HG03521 (cell line): ENCODE measurements around the gene GSTCD.
"Not testable (repeated sequence)": the region's sequence is repeated elsewhere in the genome, so short reads cannot be mapped to it uniquely, and the experiment has no call there.

Source experiments
- ATAC-seq: cut with Tn5 transposase; IDR thresholded peaks from one replicate; pipeline ENCODE4 v1.9.1; 2021; ENCODE audit warnings: mild to moderate bottlenecking, moderate library complexity; ENCODE audit not compliant: unreplicated experiment

The GSTCD gene

DNA sequence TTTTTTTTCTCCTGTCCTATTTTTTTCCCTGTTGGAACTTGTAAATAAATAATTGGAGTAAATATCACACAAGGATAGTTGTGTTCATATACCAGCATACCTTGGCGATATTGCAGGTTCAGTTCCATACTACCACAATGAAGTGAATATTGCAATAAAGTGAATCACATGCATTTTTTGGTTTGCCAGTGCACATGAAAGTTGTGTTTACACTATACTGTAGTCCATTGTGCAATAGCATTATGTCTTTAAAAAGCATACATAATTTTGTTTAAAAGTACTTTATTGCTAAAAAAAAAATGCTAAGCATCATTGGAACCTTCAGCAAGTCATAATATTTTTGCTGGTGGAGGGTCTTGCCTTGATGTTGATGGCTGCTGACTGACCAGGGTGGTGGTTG lies 88.6 kb downstream of the GSTCD start:
- no peak for ATAC-seq

DNA sequence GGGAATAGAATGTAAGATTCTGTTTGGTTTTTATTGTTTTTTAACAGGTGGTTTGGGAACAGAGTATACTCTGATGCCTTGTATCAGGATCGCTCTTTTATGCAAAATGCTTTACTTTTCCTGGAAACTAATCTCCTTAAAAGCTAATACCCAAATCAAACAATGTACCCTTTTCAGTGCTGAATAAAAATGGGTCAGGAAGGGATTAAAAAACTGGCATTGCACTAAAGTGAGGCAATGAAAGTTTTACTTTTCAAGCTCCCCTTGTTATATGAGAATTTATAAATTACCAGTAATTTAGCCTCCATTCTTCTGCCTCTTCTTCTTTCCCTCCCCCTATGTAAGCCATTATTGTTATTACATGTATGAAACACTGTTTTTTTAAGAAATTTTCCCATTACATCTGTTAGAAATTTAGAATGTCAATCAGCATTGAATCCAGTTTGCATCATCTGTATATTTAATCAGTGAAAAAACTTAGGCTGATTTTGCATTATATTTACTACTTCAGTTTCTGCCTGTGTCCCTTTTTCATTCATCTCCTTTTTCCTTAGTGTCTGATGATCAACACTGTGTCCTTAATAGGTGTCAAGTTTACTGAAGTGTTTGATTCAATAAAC lies 97.0 kb downstream of the GSTCD start:
- no peak for ATAC-seq

- ATAC-seq = no peak
These were observed 98.9 kb downstream of the GSTCD start for GRCh38 chr4:105807496-105807895.

DNA sequence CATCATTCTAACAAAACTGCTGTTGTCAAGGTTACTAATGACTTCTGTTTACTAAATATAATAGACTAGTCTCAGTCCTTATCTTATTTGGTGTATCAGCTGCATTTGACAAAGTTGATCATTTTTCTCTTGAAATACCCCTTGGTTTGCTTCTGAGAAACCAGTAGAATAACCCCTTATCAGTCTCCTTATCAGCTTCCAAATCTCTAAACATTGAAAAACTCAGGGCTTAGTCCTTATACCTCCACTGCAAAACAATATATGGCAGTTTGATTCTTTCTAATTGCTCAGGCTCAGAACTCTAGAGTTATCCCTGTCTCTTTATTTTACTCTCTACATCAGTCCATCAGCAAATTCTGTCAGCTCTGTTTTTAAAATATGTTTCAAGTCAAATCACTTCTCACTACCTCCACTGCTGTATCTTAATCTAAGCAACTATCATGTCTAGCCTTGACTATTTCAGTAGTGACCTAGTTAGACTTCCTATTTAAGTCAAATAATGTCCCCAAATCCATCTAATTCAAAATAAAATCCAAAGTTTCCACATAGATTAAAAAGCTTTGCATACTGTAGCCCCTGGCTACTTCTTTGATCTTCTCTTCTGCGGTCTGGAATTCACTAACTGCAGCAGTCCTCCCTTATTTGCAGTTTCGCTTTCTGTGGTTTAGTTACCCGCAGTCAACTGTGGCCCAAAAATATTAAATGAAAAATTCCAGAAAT lies 99.6 kb downstream of the GSTCD start:
- ATAC-seq = no peak

GRCh38 chr4:105808750-105809041 lies 100.1 kb downstream of the GSTCD start:
- ATAC-seq = no peak

GRCh38 chr4:105815701-105816100 lies 107.1 kb downstream of the GSTCD start:
- ATAC-seq = no peak

- ATAC-seq = no peak
These were observed 113.5 kb downstream of the GSTCD start for GRCh38 chr4:105822061-105822460.

DNA sequence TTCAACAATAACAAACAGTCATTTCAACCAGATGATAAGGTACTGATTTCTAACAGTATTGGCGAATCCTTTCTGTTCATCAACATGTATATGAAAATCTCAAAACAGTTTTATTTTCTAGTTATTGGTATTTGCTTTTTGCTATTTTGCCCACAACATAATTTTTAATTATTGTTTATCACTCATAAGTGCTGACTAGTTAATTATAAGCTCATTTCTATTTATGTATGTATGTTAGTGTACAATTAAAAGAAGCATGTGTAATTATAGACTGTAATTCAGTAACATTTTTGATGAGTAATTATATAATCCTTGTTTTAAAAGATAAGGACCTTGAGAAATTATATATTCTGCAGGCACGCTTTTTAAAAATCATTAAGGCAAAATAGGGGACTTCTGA lies 119.5 kb downstream of the GSTCD start:
- ATAC-seq = no peak

DNA sequence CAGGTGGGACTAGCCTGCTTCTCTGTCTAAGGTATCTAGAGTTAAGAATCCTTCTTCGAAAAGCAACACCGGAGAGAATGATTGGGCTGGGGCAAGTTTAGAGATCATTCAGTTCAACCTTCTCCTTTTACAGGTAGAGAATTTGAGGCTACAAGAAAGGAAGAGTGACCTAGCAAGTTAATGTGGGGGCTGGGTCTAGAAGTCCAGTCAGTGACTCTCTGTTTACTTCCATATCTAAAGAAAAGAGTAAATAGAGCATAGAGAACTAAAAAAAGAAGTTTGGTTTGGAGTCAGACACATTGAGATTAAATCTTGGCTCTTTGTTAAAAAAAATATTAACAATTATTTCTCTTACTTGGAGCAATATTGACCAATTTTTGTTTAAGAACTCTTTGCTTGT lies 122.6 kb downstream of the GSTCD start:
- no peak for ATAC-seq

DNA sequence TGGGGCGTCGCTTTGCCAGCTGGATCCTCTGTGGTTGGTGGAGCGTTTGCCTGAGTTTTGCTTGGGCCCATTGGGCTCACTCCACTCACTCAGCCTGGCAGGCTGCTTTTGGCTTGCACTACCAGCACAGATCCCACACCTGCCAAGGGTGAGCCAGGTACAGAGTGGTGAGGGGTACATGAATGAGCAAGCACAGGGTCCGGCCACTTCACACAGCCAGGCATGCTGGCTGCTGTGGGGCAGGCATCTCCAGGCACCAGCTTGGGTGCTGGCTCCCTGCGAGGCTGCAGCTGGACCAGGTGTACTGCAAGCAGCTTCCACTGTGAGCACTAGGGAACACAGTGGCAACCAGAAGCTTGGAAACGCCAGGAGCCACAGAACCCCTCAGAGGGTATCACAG lies 126.6 kb downstream of the GSTCD start:
- no peak for ATAC-seq

- ATAC-seq = no peak
These were observed 128.0 kb downstream of the GSTCD start for GRCh38 chr4:105836537-105836936.

DNA sequence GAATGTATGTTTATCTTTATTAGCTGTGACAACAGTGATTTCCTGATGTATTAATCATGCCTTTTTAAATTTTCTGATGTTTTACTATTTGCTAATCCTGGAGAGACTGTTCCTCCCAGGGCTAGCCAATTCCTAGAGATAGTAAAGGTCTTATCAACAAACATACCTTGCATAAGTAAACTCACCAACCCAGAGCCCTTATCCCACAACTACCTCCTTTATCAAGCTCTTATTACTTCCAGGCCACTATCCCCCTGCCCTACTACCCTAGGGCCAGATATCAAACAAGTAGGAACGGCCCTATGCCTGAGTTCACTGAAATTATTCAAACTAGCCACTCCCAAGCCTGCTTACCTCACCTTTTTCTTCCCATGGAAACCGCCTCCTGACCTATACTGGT lies 128.5 kb downstream of the GSTCD start:
- ATAC-seq = no peak

DNA sequence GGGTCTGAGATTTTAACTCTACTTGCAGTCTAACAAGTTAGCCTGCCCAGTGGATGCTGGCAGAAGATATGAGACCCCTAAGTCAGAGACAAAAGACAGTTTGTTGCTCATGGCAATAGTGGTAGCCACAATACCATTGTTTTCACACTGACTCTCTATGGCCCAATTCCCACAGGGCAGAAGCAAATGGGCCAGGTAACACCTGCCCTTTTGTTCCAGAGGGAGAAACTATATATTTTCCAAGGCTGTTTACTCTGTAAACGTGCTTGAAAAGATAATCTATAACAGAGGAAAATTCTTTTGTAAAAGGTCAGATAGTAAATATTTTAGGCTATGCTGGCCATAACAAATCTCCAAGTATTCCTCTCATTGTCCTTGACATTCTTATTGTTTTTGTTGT lies 129.5 kb downstream of the GSTCD start:
- ATAC-seq = no peak

GRCh38 chr4:105840426-105841174 lies 132.0 kb downstream of the GSTCD start:
- no peak for ATAC-seq

DNA sequence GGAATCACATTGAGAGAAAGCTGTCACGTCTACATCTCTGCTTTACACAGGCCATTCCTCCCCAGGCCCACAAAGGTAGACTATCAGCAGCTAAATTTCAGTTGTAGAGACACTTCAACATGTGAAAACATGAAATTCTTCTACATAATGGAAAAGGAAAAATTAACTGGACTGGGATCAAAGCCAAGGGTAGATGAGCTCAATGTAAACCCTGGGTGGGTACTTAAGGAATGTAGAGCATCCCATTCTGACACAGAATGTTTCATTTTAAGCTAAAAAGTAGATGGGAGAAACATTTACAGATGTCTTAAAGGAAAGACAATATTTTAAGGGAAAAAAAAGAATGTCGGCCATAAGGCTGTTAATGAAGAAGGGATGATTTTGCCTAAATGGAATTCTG lies 135.4 kb downstream of the GSTCD start:
- ATAC-seq = no peak

GRCh38 chr4:105845559-105845958 lies 137.0 kb downstream of the GSTCD start:
- ATAC-seq = no peak

DNA sequence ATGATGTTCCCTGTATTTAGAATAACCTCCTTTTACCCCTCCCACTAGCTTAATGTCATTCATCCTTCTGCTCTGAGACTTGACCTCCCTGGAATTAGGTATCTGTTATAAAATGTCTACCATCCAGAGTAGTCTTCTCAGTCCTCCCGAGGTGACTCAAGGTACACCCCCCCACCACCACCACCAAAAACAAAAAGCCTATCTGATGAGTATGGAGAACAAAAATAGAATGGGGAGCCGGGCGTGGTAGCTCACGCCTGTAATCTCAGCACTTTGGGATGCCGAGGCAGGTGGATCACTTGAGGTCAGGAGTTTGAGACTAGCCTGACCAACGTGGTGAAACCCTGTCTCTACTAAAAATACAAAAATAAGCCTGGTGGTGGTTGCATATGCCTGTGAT lies 139.8 kb downstream of the GSTCD start:
- ATAC-seq = not testable (repeated sequence)

GRCh38 chr4:105851196-105851595 lies 142.6 kb downstream of the GSTCD start:
- ATAC-seq = no peak

GRCh38 chr4:105852230-105852629 lies 143.6 kb downstream of the GSTCD start:
- not testable (repeated sequence) for ATAC-seq

DNA sequence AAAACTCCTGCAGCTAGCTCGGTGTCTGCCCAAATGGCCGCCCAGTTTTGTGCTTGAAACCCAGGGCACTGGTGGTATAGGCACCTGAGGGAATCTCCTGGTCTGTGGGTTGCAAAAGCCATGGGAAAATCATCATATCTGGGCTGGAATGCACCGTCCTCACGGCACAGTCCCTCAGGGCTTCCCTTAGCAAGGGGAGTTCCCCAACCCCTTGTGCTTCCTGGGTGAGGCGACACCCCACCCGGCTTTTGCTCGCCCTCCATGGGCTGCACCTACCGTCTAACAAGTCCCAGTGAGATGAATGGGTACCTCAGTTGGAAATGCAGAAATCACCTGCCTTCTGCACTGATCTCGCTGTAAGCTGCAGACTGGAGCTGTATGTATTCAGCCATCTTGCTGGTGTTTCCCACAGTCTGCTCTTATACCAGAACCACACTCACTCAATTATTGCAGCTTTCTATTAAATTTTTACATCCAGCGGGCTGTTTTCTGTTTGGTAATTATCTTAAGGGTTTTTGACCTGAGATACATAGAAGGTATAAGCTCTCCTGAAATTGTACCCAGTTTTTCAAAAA lies 150.0 kb downstream of the GSTCD start:
- no peak for ATAC-seq

GRCh38 chr4:105859233-105859632 lies 150.6 kb downstream of the GSTCD start:
- no peak for ATAC-seq

- no peak for ATAC-seq
These were observed 162.4 kb downstream of the GSTCD start for GRCh38 chr4:105870963-105871362.
